GM10248 (cell line): ENCODE measurements around the gene LUZP1.

Experiments
- CTCF ChIA-PET: fragments of 300-600 bp; sonication (Branson Sonifier 250); formaldehyde crosslinking; extraction: SDS; loops from one replicate; lab custom pipeline; 2021; ENCODE audit warnings: antibody characterized with exemption; lab: Yijun Ruan, JAX
- POLR2A ChIA-PET: fragments of 350-650 bp; sonication (Branson Sonifier 250); formaldehyde crosslinking; extraction: SDS; loops from one replicate; lab custom pipeline; 2020; ENCODE audit warnings: antibody characterized with exemption; lab: Yijun Ruan, JAX
- DNase-seq: peaks from one replicate; pipeline ENCODE4 v3.0.0; 2012; ENCODE audit errors: extremely low spot score
- CTCF ChIP-seq: IDR thresholded peaks from 2 replicates; pipeline ENCODE4 v1.5.1; 2012; ENCODE audit warnings: mild to moderate bottlenecking, low read depth; ENCODE audit errors: extremely low read depth, missing control alignments, control extremely low read depth

The LUZP1 gene

GRCh38 chr1:23163395-23163794 lies 5.3 kb downstream of the LUZP1 start:
- ChIA-PET CTCF (interaction anchor here (1.0 to 14.6 kb wide), 7 partner anchors 11 to 64 kb away, joined by 3 to 123 read pairs (median 4); no protein-coding TSS in a partner anchor), POLR2A (no interaction called here)
- TF ChIP-seq CTCF = no peak
- no peak for DNase-seq

- TF ChIP-seq CTCF = no peak
- DNase-seq = no peak
- ChIA-PET POLR2A (no interaction called here), CTCF (interaction anchor here (0.9 to 2.7 kb wide), 9 partner anchors 12 to 91 kb away, joined by 3 to 13 read pairs (median 4); no protein-coding TSS in a partner anchor)
Observed at GRCh38 chr1:23159963-23160877, 8.4 kb downstream of the LUZP1 start.

GRCh38 chr1:23156940-23157339 lies 11.7 kb downstream of the LUZP1 start:
- POLR2A ChIA-PET = interaction anchor here (0.6 kb wide), 1 partner anchor 1516 kb away, joined by 3 read pairs; no protein-coding TSS in a partner anchor
- no peak for DNase-seq
- no peak for TF ChIP-seq CTCF
- CTCF ChIA-PET = interaction anchor here (1.5 kb wide), 1 partner anchor 30 kb away, joined by 3 read pairs; no protein-coding TSS in a partner anchor

GRCh38 chr1:23152966-23153684 lies 15.5 kb downstream of the LUZP1 start:
- no peak for TF ChIP-seq CTCF
- ChIA-PET POLR2A (no interaction called here), CTCF (interaction anchor here (1.3 to 2.8 kb wide), 2 partner anchors 14 to 54 kb away, joined by 4 to 10 read pairs; no protein-coding TSS in a partner anchor)
- DNase-seq = no peak

GRCh38 chr1:23150742-23151141 lies 17.9 kb downstream of the LUZP1 start:
- no peak for DNase-seq
- ChIA-PET POLR2A (interaction anchor here (0.6 kb wide), 1 partner anchor 9 kb away, joined by 3 read pairs; no protein-coding TSS in a partner anchor), CTCF (interaction anchor here (1.2 to 2.8 kb wide), 4 partner anchors 13 to 52 kb away, joined by 3 to 10 read pairs (median 4); no protein-coding TSS in a partner anchor)
- TF ChIP-seq CTCF = no peak

- ChIA-PET POLR2A (interaction anchor here (0.6 to 0.7 kb wide), 2 partner anchors 14 to 1747 kb away, joined by 3 read pairs; no protein-coding TSS in a partner anchor), CTCF (interaction anchor here (1.2 to 2.0 kb wide), 2 partner anchors 13 to 23 kb away, joined by 3 to 4 read pairs; no protein-coding TSS in a partner anchor)
- TF ChIP-seq CTCF = no peak
- no peak for DNase-seq
Observed at GRCh38 chr1:23150125-23150524, 18.5 kb downstream of the LUZP1 start.
